ENCODE measurements around the gene P3H3. TPM values are rescaled to one million over a fixed set of nuclear protein-coding genes. Genes with fewer than 3 reads are reported as not detected.

Gene P3H3
- total RNA-seq, 2 experiments from 2014 or later: 0.26 TPM; not detected in 1

DNA sequence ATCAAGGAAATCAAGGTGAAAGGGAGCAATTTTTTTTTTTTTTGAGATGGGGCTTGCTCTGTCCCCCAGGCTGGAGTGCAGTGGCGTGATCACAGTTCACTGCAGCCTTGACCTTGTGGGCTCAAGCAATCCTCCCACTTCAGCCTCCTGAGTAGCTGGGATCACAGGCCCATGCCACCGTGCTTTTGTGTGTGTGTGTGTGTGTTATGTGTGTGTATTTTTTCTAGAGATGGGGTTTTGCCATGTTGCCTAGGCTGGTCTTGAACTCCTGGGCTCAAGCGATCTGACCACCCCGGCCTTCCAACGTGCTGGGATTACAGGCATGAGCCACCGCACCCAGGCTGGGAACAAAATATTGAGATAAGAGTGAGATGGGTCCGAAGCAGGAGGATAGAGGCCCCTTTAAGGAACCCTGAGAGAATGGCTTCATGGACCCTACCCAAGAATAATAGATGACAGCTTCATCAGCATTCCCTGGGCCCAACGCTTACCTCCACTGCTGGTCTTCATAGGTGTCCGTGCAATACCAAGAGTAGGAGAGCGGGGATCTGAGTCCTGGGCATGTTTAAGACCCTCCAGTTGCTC, 21.9 kb downstream of the P3H3 start:
- ChIA-PET POLR2A (interaction anchor here (0.8 to 6.6 kb wide), 7 partner anchors 17 to 357 kb away, joined by 3 to 93 read pairs (median 8); partner anchors contain the start of genes C12orf57, COPS7A, MLF2 and MRPL51), CTCF (interaction anchor here (0.6 to 13.9 kb wide), 5 partner anchors 8 to 363 kb away, joined by 5 to 130 read pairs (median 15); partner anchors contain the start of genes GNB3, MLF2 and SPSB2)
- ATAC-seq (no peak), DNase-seq (no peak)
- peaks cover 52% of the 10 kb centered on the region for H3K36me3 Mint-ChIP-seq (ENCODE audit: low read depth)
- no peaks in the 10 kb centered on the region for H3K27me3 Mint-ChIP-seq (ENCODE audit: low read depth)
- peaks cover 44% of the 10 kb centered on the region for H3K4me1 Mint-ChIP-seq (ENCODE audit: low read depth)
- no peaks in the 10 kb centered on the region for H3K9me3 Mint-ChIP-seq (ENCODE audit: insufficient read depth)
- peak overlapping the region; percentile 90 for H3K4me3 Mint-ChIP-seq
- H3K27ac Mint-ChIP-seq: peak overlapping the region; percentile 98

- no peak for DNase-seq
- ATAC-seq: no peak
- ChIA-PET POLR2A (interaction anchor here (0.7 to 6.6 kb wide), 25 partner anchors 8 to 358 kb away, joined by 3 to 93 read pairs (median 4); partner anchors contain the start of genes C12orf57, COPS7A, ENO2 and GNB3), CTCF (interaction anchor here (1.0 to 13.9 kb wide), 14 partner anchors 9 to 313 kb away, joined by 3 to 130 read pairs (median 6); partner anchors contain the start of genes COPS7A, GNB3, MLF2 and SPSB2)
- Mint-ChIP-seq H3K9me3 (ENCODE audit: insufficient read depth) (no peaks in the 10 kb centered on the region), H3K36me3 (ENCODE audit: low read depth) (peaks cover 55% of the 10 kb centered on the region), H3K4me3 (peak overlapping the region; percentile 90), H3K4me1 (ENCODE audit: low read depth) (peaks cover 44% of the 10 kb centered on the region), H3K27me3 (ENCODE audit: low read depth) (no peaks in the 10 kb centered on the region), H3K27ac (peak overlapping the region; percentile 98)
Measured at GRCh38 chr12:6850796-6851152, 22.6 kb downstream of the P3H3 start.

DNA sequence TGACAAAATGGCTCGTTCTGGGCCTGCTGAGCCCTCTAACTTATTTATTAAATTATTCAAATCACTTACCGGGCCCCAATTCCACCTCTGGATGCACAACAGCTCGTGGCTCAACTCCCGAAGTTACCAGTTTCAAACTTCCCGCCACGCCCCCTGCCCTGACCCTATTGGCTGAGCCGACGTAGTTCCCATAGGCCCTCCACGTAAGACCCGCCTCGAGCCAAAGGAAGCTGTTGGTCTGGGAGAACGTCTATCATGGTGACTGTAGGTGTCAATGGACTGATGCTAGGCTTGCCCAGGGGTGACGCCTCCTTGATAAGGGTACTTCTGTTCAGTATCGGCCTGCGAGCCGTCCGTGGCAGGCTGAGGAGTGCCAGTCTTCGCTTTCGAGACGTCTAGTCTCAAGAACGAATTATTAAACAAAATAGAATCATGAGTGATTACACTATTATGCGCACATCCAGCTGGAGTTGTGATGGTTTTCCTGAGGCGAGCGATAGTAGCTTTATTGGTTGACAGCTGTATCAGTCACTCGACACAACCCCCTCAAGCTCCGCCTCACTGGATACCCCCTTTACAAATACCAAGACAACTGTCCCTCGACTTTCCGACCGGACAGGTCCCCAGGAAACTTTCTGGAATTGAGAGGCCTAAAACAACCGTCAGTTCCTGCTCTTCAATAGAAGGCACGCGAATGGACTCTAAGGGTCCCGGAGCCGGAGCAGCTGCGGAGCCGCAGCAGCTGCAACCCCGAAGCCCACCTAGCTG, 23.1 kb downstream of the P3H3 start, which contains the start of gene CDCA3:
CDCA3 (minus strand) TSS at position 134 of the 768 bp plus-strand sequence. CDS start 334 bp downstream, outside the sequence.
- peak within 1 kb of the TSS; percentile 98 for H3K27ac Mint-ChIP-seq
- POLR2A ChIA-PET: interaction anchor here (0.6 to 6.6 kb wide), 32 partner anchors 9 to 359 kb away, joined by 3 to 93 read pairs (median 4); partner anchors contain the start of genes C12orf57, COPS7A, ENO2 and GNB3

DNA sequence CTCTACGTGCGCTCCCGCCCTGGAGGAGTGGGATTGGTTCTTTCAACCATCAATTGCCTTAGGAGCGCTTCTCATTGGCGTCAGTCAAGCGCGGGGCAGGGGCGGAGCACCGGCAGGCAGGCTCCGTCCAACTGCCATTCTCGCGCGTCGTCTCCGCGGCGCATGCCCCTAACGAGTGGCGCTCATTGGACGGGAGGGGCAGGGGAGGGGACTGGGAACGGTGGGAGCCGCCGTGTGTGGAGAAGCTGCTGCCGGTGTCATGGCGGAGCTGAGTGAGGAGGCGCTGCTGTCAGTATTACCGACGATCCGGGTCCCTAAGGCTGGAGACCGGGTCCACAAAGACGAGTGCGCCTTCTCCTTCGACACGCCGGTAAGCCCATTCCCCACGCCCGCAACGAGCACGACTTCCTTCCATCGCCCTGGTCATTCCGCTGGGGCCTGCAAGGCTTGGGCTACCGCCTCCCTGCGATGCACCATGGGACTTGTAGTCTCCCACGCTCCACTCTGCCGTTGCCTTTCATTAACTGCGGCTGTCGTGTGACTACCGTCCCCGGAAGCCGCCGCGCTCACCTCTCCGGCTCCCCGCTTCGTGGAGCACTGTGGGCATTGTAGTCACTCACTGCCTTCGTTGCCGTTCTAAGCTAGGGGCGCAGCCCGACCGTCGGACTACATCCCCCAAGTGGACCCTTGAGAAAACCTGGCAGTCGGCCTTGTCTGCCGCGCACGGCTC, 23.9 kb downstream of the P3H3 start, which contains the start of gene USP5:
USP5 (plus strand) TSS at position 230 of the 730 bp plus-strand sequence; CDS start at position 260, 30 bp downstream.
- ChIA-PET POLR2A (interaction anchor here (0.7 to 6.6 kb wide), 29 partner anchors 9 to 359 kb away, joined by 3 to 93 read pairs (median 5); partner anchors contain the start of genes C12orf57, COPS7A, GAPDH and GNB3), CTCF (interaction anchor here (0.6 to 13.9 kb wide), 21 partner anchors 10 to 314 kb away, joined by 3 to 130 read pairs (median 5); partner anchors contain the start of genes COPS7A, GNB3, LPCAT3 and MLF2)
- Mint-ChIP-seq H3K4me1 (ENCODE audit: low read depth) (peaks cover 44% of the 10 kb centered on the region), H3K9me3 (ENCODE audit: insufficient read depth) (no peaks in the 10 kb centered on the region), H3K4me3 (peak within 1 kb of the TSS; percentile 90), H3K27ac (peak within 1 kb of the TSS; percentile 98), H3K27me3 (ENCODE audit: low read depth) (no peaks in the 10 kb centered on the region), H3K36me3 (ENCODE audit: low read depth) (peaks cover 54% of the 10 kb centered on the region)
- peak; percentile 83 for ATAC-seq
- DNase-seq: peak; percentile 99

More for the DNA sequence above, 23.1 kb downstream of the P3H3 start, which contains the start of gene CDCA3:
- CTCF ChIA-PET: interaction anchor here (0.9 to 13.9 kb wide), 20 partner anchors 9 to 314 kb away, joined by 3 to 130 read pairs (median 6); partner anchors contain the start of genes COPS7A, GNB3, LPCAT3 and MLF2
- peaks cover 54% of the 10 kb centered on the region for H3K36me3 Mint-ChIP-seq (ENCODE audit: low read depth)
- H3K27me3 Mint-ChIP-seq (ENCODE audit: low read depth): no peaks in the 10 kb centered on the region
- ATAC-seq (peak; percentile 68), DNase-seq (peak; percentile 98)
- peak within 1 kb of the TSS; percentile 90 for H3K4me3 Mint-ChIP-seq
- no peaks in the 10 kb centered on the region for H3K9me3 Mint-ChIP-seq (ENCODE audit: insufficient read depth)
- H3K4me1 Mint-ChIP-seq (ENCODE audit: low read depth): peaks cover 44% of the 10 kb centered on the region

GRCh38 chr12:6852651-6853354, 24.6 kb downstream of the P3H3 start:
- Mint-ChIP-seq H3K27me3 (ENCODE audit: low read depth) (no peaks in the 10 kb centered on the region), H3K4me3 (peak overlapping the region; percentile 90), H3K27ac (peak overlapping the region; percentile 98), H3K4me1 (ENCODE audit: low read depth) (peaks cover 42% of the 10 kb centered on the region), H3K36me3 (ENCODE audit: low read depth) (peaks cover 55% of the 10 kb centered on the region), H3K9me3 (ENCODE audit: insufficient read depth) (no peaks in the 10 kb centered on the region)
- POLR2A ChIA-PET: interaction anchor here (0.7 to 6.6 kb wide), 21 partner anchors 9 to 318 kb away, joined by 3 to 93 read pairs (median 6); partner anchors contain the start of genes C12orf57, COPS7A, GAPDH and MLF2
- DNase-seq (peak; percentile 74), ATAC-seq (peak; percentile 3)
- CTCF ChIA-PET: interaction anchor here (0.6 to 13.9 kb wide), 18 partner anchors 11 to 282 kb away, joined by 3 to 130 read pairs (median 6); partner anchors contain the start of genes COPS7A, GNB3, LPCAT3 and MLF2

GRCh38 chr12:6853626-6854025, 25.4 kb downstream of the P3H3 start:
- Mint-ChIP-seq H3K9me3 (ENCODE audit: insufficient read depth) (no peaks in the 10 kb centered on the region), H3K4me1 (ENCODE audit: low read depth) (peaks cover 38% of the 10 kb centered on the region)
- POLR2A ChIA-PET: interaction anchor here (1.2 to 6.6 kb wide), 6 partner anchors 10 to 100 kb away, joined by 4 to 93 read pairs (median 20); partner anchors contain the start of genes C12orf57, MLF2, RNU7-1 and SPSB2

GRCh38 chr12:6854036-6854435, 25.8 kb downstream of the P3H3 start:
- Mint-ChIP-seq H3K36me3 (ENCODE audit: low read depth) (peaks cover 49% of the 10 kb centered on the region), H3K9me3 (ENCODE audit: insufficient read depth) (no peaks in the 10 kb centered on the region), H3K27ac (peak overlapping the region; percentile 98), H3K4me1 (ENCODE audit: low read depth) (peaks cover 35% of the 10 kb centered on the region), H3K27me3 (ENCODE audit: low read depth) (no peaks in the 10 kb centered on the region), H3K4me3 (no peak overlapping the region)
- no peak for ATAC-seq
- CTCF ChIA-PET: interaction anchor here (1.2 to 13.9 kb wide), 5 partner anchors 13 to 101 kb away, joined by 5 to 130 read pairs (median 23); partner anchors contain the start of genes GNB3, MLF2, SPSB2 and TPI1
- no peak for DNase-seq
- POLR2A ChIA-PET: interaction anchor here (4.0 to 6.6 kb wide), 2 partner anchors 13 to 18 kb away, joined by 47 to 93 read pairs; partner anchors contain the start of genes SPSB2 and TPI1

More at GRCh38 chr12:6853626-6854025, 25.4 kb downstream of the P3H3 start:
- Mint-ChIP-seq H3K27me3 (ENCODE audit: low read depth) (no peaks in the 10 kb centered on the region), H3K4me3 (peak overlapping the region; percentile 90), H3K36me3 (ENCODE audit: low read depth) (peaks cover 53% of the 10 kb centered on the region), H3K27ac (peak overlapping the region; percentile 98)
- DNase-seq: no peak
- no peak for ATAC-seq
- CTCF ChIA-PET: interaction anchor here (1.2 to 13.9 kb wide), 7 partner anchors 14 to 130 kb away, joined by 4 to 130 read pairs (median 19); partner anchors contain the start of genes COPS7A, GNB3, MLF2 and SPSB2

DNA sequence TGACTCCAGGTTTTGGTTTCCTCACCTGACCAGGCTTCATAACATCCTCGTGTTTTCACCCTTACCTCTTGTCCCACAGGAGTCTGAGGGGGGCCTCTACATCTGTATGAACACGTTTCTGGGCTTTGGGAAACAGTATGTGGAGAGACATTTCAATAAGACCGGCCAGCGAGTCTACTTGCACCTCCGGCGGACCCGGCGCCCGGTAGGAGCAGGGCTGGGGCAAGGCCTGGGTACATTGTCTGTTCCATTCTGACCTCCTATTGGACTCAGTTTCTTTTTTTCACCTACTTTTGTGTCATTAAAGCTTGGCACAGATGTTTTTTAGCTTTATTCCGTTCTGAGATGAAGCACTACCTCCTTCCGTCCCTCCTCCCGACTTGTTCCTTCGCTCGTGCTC, 27.1 kb downstream of the P3H3 start:
- Mint-ChIP-seq H3K27me3 (ENCODE audit: low read depth) (no peaks in the 10 kb centered on the region), H3K27ac (no peak overlapping the region), H3K4me3 (no peak overlapping the region), H3K4me1 (ENCODE audit: low read depth) (peaks cover 23% of the 10 kb centered on the region), H3K36me3 (ENCODE audit: low read depth) (peaks cover 46% of the 10 kb centered on the region), H3K9me3 (ENCODE audit: insufficient read depth) (no peaks in the 10 kb centered on the region)
- CTCF ChIA-PET: interaction anchor here (7.0 to 13.9 kb wide), 2 partner anchors 16 to 19 kb away, joined by 121 to 130 read pairs; partner anchors contain the start of genes GNB3 and SPSB2
- ATAC-seq (no peak), DNase-seq (no peak)
- POLR2A ChIA-PET: interaction anchor here (6.6 kb wide), 1 partner anchor 12 kb away, joined by 93 read pairs; the partner anchor contains the start of gene TPI1

DNA sequence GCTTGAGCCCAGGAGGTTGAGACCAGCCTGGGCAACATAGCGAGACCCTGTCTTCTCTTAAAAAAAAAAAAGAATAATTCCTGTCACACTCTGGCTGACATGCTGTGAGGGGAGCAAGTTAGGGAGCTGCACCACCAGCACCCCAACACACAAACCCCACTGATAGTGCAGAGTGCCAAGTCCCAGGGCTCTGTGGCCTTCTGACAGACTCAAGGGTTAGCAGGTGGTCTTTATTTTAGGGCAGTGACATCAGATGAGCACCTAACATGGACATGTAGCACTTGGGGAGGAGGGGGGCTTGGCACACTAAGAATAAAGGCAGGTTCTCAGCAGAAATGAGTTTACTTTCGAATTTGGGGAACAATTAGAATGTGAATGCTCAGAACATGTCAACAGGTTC, 30.6 kb downstream of the P3H3 start:
- peaks cover 10% of the 10 kb centered on the region for H3K4me1 Mint-ChIP-seq (ENCODE audit: low read depth)
- H3K27me3 Mint-ChIP-seq (ENCODE audit: low read depth): no peaks in the 10 kb centered on the region
- H3K27ac Mint-ChIP-seq: no peak overlapping the region
- peaks cover 64% of the 10 kb centered on the region for H3K36me3 Mint-ChIP-seq (ENCODE audit: low read depth)
- no peaks in the 10 kb centered on the region for H3K9me3 Mint-ChIP-seq (ENCODE audit: insufficient read depth)
- CTCF ChIA-PET: no interaction called here
- no peak for ATAC-seq
- POLR2A ChIA-PET: no interaction called here
- H3K4me3 Mint-ChIP-seq: no peak overlapping the region
- DNase-seq: no peak

GRCh38 chr12:6860116-6860515, 31.9 kb downstream of the P3H3 start:
- H3K4me1 Mint-ChIP-seq (ENCODE audit: low read depth): no peaks in the 10 kb centered on the region
- H3K27me3 Mint-ChIP-seq (ENCODE audit: low read depth): no peaks in the 10 kb centered on the region
- DNase-seq: no peak
- ATAC-seq: no peak
- peaks cover 65% of the 10 kb centered on the region for H3K36me3 Mint-ChIP-seq (ENCODE audit: low read depth)
- CTCF ChIA-PET: interaction anchor here (1.0 kb wide), 1 partner anchor 323 kb away, joined by 3 read pairs; no protein-coding TSS in a partner anchor
- no peak overlapping the region for H3K27ac Mint-ChIP-seq
- POLR2A ChIA-PET: no interaction called here
- no peak overlapping the region for H3K4me3 Mint-ChIP-seq
- H3K9me3 Mint-ChIP-seq (ENCODE audit: insufficient read depth): no peaks in the 10 kb centered on the region
